Activated naive CD4-positive, alpha-beta T cell treated with anti-CD3 and anti-CD28 coated beads, Interleukin-2, amount 50 U/mL, for 72 hours (primary cell): ENCODE results near the gene CHRNB4. TPM values are rescaled to one million over a fixed set of nuclear protein-coding genes. Genes with fewer than 3 reads are reported as not detected.
A peak's percentile ranks its signal among the peaks of the same experiment; 100 is the strongest.

Experiments
- ATAC-seq, 2 donors: fragments of 150-1000 bp; cut with Tn5 transposase; 2 replicates each; pipeline ENCODE4 v1.10.0; 2021; ENCODE audit warnings: mild to moderate bottlenecking in 2 of 2, moderate library complexity in 2 of 2
- DNase-seq, 2 donors: peaks; one replicate each; pipeline ENCODE4 v3.0.0; 2021 to 2022; ENCODE audit warnings: low spot score in 2 of 2
- H3K27ac Mint-ChIP-seq, 2 donors: one replicate each; pipeline ENCODE4 v1.8.0; 2022; ENCODE audit warnings: mild to moderate bottlenecking in 2 of 2, mixed read lengths in 2 of 2
- H3K36me3 Mint-ChIP-seq, 2 donors: one replicate each; pipeline ENCODE4 v1.8.0; 2022; ENCODE audit warnings: mixed read lengths in 2 of 2
- H3K9me3 Mint-ChIP-seq, 2 donors: one replicate each; pipeline ENCODE4 v1.8.0; 2022; ENCODE audit warnings: mixed read lengths in 2 of 2
- total RNA-seq, 2 donors: library from RNA; stranded (reverse); gene quantifications; one replicate each; pipeline ENCODE4 v1.2.3, GENCODE V29; 2022

Gene CHRNB4
- total RNA-seq, 2 donors from 2014 or later, result not detected

GRCh38 chr15:78605680-78606079, 35.3 kb downstream of the CHRNB4 start:
- no peaks in the 10 kb centered on the region for H3K9me3 Mint-ChIP-seq
- H3K36me3 Mint-ChIP-seq, result peaks cover 0 to 5% of the 10 kb centered on the region in 2 donors

GRCh38 chr15:78605201-78605600, 35.8 kb downstream of the CHRNB4 start:
- ATAC-seq, result no peak
- DNase-seq, result no peak
- H3K36me3 Mint-ChIP-seq, result peaks cover 0 to 5% of the 10 kb centered on the region in 2 donors
- no peak overlapping the region for H3K27ac Mint-ChIP-seq
- no peaks in the 10 kb centered on the region for H3K9me3 Mint-ChIP-seq

More at GRCh38 chr15:78605680-78606079, 35.3 kb downstream of the CHRNB4 start:
- ATAC-seq (no peak), DNase-seq (no peak)
- no peak overlapping the region for H3K27ac Mint-ChIP-seq

- H3K27ac Mint-ChIP-seq, result no peak overlapping the region
These were observed 36.6 kb downstream of the CHRNB4 start for GRCh38 chr15:78604420-78604819.

GRCh38 chr15:78603467-78603866, 37.5 kb downstream of the CHRNB4 start:
- Mint-ChIP-seq H3K36me3 (peaks cover 0 to under 1% of the 10 kb centered on the region in 2 donors), H3K27ac (peak overlapping the region in 1 of 2 donors; percentile 7), H3K9me3 (no peaks in the 10 kb centered on the region)
- DNase-seq, result no peak
- no peak for ATAC-seq

More at GRCh38 chr15:78604420-78604819, 36.6 kb downstream of the CHRNB4 start:
- peak in 1 of 2 donors; percentile 11 for ATAC-seq
- DNase-seq, result no peak
- Mint-ChIP-seq H3K9me3 (no peaks in the 10 kb centered on the region), H3K36me3 (peaks cover 0 to 5% of the 10 kb centered on the region in 2 donors)

GRCh38 chr15:78599189-78599588, 41.8 kb downstream of the CHRNB4 start:
- DNase-seq (no peak), ATAC-seq (no peak)
- Mint-ChIP-seq H3K36me3 (no peaks in the 10 kb centered on the region), H3K27ac (no peak overlapping the region), H3K9me3 (no peaks in the 10 kb centered on the region)

GRCh38 chr15:78598348-78598747, 42.7 kb downstream of the CHRNB4 start:
- DNase-seq (no peak), ATAC-seq (no peak)
- Mint-ChIP-seq H3K36me3 (no peaks in the 10 kb centered on the region), H3K9me3 (no peaks in the 10 kb centered on the region), H3K27ac (no peak overlapping the region)

- no peak for DNase-seq
- Mint-ChIP-seq H3K9me3 (no peaks in the 10 kb centered on the region), H3K27ac (no peak overlapping the region), H3K36me3 (no peaks in the 10 kb centered on the region)
- ATAC-seq, result no peak
These were observed 43.4 kb downstream of the CHRNB4 start for GRCh38 chr15:78597583-78597982.

- Mint-ChIP-seq H3K27ac (no peak overlapping the region), H3K36me3 (no peaks in the 10 kb centered on the region), H3K9me3 (no peaks in the 10 kb centered on the region)
- ATAC-seq (no peak), DNase-seq (no peak)
These were observed 66.1 kb downstream of the CHRNB4 start for GRCh38 chr15:78574944-78575343.

Other genes with a start within 250 kb of the CHRNB4 start
- 10 to 100 TPM; 69.1 to 71.7 TPM for gene IREB2, start 203.0 kb downstream of the CHRNB4 start, total RNA-seq
- 1 to 10 TPM; 1.6 to 5.1 TPM for gene HYKK, start 133.6 kb downstream of the CHRNB4 start, total RNA-seq
- gene PSMA4, start 100.8 kb downstream of the CHRNB4 start, total RNA-seq, result 100 to 1,000 TPM; 283 to 303 TPM
- 1 to 10 TPM; 4.6 to 5.7 TPM for gene CHRNA5, start 75.7 kb downstream of the CHRNB4 start, total RNA-seq
- not detected for gene CHRNA3, start 20.2 kb downstream of the CHRNB4 start, total RNA-seq
- 1 to 10 TPM; 1.4 to 4.3 TPM for gene ADAMTS7, start 170.3 kb upstream of the CHRNB4 start, total RNA-seq
- gene MORF4L1, start 231.7 kb upstream of the CHRNB4 start, total RNA-seq, result 100 to 1,000 TPM; 239 to 287 TPM